HepG2 (cell line): ENCODE results near the gene C5orf58. TPM values are rescaled to one million over a fixed set of nuclear protein-coding genes. Genes with fewer than 3 reads are reported as not detected.

Experiments used
- ATAC-seq: fragments of 200-7000 bp; cut with Tn5 transposase; 3 replicates; pipeline ENCODE4 v1.9.1; 2020; ENCODE audit warnings: mild to moderate bottlenecking, moderate library complexity
- BruUV-seq: library from RNA; stranded (reverse); fragments of 400-500 nt; replicated peaks from 2 replicates; lab custom pipeline; 2021; lab: Mats Ljungman, UMichigan
- CTCF ChIA-PET: fragments of 300-600 bp; formaldehyde crosslinking; extraction: SDS; loops from one replicate; lab custom pipeline; 2021; ENCODE audit warnings: low total read pairs, inconsistent platforms, low intra/inter-chr PET ratio; lab: Yijun Ruan, JAX
- POLR2A ChIA-PET: fragments of 350-600 bp; sonication (Branson Sonifier 250); formaldehyde crosslinking; loops from one replicate; lab custom pipeline; 2020; ENCODE audit warnings: antibody characterized with exemption, inconsistent platforms; lab: Yijun Ruan, JAX
- DNase-seq: peaks from one replicate; pipeline ENCODE4 v3.0.0-alpha.2; 2015; ENCODE audit warnings: low spot score
- FAIRE-seq: peaks from 3 replicates; lab custom pipeline; 2011; peaks lifted over from hg19 to GRCh38; lab: Jason Lieb, UNC
- H2AFZ ChIP-seq: one replicate; pipeline ENCODE4 v1.6.1; 2011; ENCODE audit warnings: low read length, inconsistent platforms
- H3K27ac ChIP-seq: fragments of 300-600 bp; 3 replicates; pipeline ENCODE4 v1.8.0; 2011; ENCODE audit warnings: mixed run types, mild to moderate bottlenecking, mixed read lengths, low read length, inconsistent platforms; ENCODE audit not compliant: insufficient read depth; ENCODE audit errors: extremely low read length
- H3K27me3 ChIP-seq, 2 experiments: fragments of 200-600 bp in 1 of 2; 2 replicates in 1 of 2; 3 replicates in 1 of 2; pipeline versions ENCODE4 v1.6.0 to v1.8.0; 2011; ENCODE audit warnings: low read length in 2 of 2, mild to moderate bottlenecking in 2 of 2, moderate library complexity in 2 of 2, inconsistent platforms in 1 of 2; ENCODE audit not compliant: insufficient read depth in 2 of 2, control insufficient read depth in 1 of 2
- H3K36me3 ChIP-seq, 2 experiments: fragments of 200-600 bp in 1 of 2; replicated peaks in 1 of 2; 2 replicates in 1 of 2; 3 replicates in 1 of 2; pipeline versions ENCODE4 v1.5.1 to v1.8.0; 2011; ENCODE audit warnings: low read length in 2 of 2, inconsistent platforms in 1 of 2; ENCODE audit not compliant: insufficient read depth in 2 of 2, control insufficient read depth in 1 of 2
- H3K4me1 ChIP-seq: 2 replicates; pipeline ENCODE4 v1.5.1; 2012; ENCODE audit warnings: low read length, inconsistent platforms; ENCODE audit not compliant: insufficient read depth
- H3K4me2 ChIP-seq: 2 replicates; pipeline ENCODE4 v1.6.0; 2011; ENCODE audit warnings: low read depth, low read length, inconsistent platforms
- H3K4me3 ChIP-seq, 3 experiments: fragments of 200-600 bp in 1 of 3; sonication (generic), shearing (Covaris generic) in 1 of 3; replicated peaks in 1 of 3; 2 replicates each; pipeline ENCODE4 v1.5.1; 2011 to 2016; ENCODE audit warnings: low read length in 3 of 3, inconsistent platforms in 2 of 3, low read depth in 2 of 3, mild to moderate bottlenecking in 2 of 3, control low read depth in 1 of 3, mixed read lengths in 1 of 3; ENCODE audit not compliant: insufficient read depth in 1 of 3
- H3K79me2 ChIP-seq: one replicate; pipeline ENCODE4 v1.6.1; 2011; ENCODE audit warnings: low read length, inconsistent platforms; ENCODE audit not compliant: insufficient read depth
- H3K9ac ChIP-seq: 2 replicates; pipeline ENCODE4 v1.6.0; 2011; ENCODE audit warnings: mild to moderate bottlenecking, low read depth, low read length, inconsistent platforms; ENCODE audit not compliant: insufficient read depth
- H3K9me3 ChIP-seq: 2 replicates; pipeline ENCODE4 v1.5.1; 2012; ENCODE audit warnings: mild to moderate bottlenecking, low read length
- H4K20me1 ChIP-seq: 2 replicates; pipeline ENCODE4 v1.6.0; 2011; ENCODE audit warnings: inconsistent platforms, mild to moderate bottlenecking, low read length, moderate library complexity; ENCODE audit not compliant: insufficient read depth
- FOXK2 ChIP-seq: fragments of 450-650 bp; IDR thresholded peaks from 2 replicates; pipeline ENCODE4 v1.6.1; 2016
- HCFC1 ChIP-seq: fragments of 150-350 bp; IDR thresholded peaks from 2 replicates; pipeline ENCODE4 v1.6.1; 2014; ENCODE audit warnings: low read depth, low read length
- NFE2L1 ChIP-seq: sonication (generic); formaldehyde crosslinking; IDR thresholded peaks from 2 replicates; pipeline ENCODE4 v1.4.0; 2020; ENCODE audit warnings: missing genetic modification reagents, mild to moderate bottlenecking, borderline replicate concordance
- ONECUT2 ChIP-seq: sonication (generic); formaldehyde crosslinking; IDR thresholded peaks from 2 replicates; pipeline ENCODE4 v1.4.0; 2020; ENCODE audit warnings: missing genetic modification reagents
- POLR2A ChIP-seq, 2 experiments: IDR thresholded peaks; 2 replicates each; pipeline ENCODE4 v1.6.1; 2011; ENCODE audit warnings: low read depth in 2 of 2, low read length in 2 of 2, mild to moderate bottlenecking in 1 of 2, moderate library complexity in 1 of 2; ENCODE audit not compliant: insufficient read depth in 1 of 2
- TEAD3 ChIP-seq: optimal IDR thresholded peaks from 2 replicates; pipeline ENCODE3; 2016; ENCODE audit warnings: borderline replicate concordance
- ZNF350 ChIP-seq: sonication (generic); formaldehyde crosslinking; IDR thresholded peaks from 2 replicates; pipeline ENCODE4 v1.4.0; 2020; ENCODE audit warnings: mild to moderate bottlenecking, low read depth, missing genetic modification reagents, borderline replicate concordance
- ZNF724P ChIP-seq: sonication (generic); formaldehyde crosslinking; IDR thresholded peaks from 2 replicates; pipeline ENCODE4 v1.8.0; 2022; ENCODE audit warnings: missing genetic modification reagents, borderline replicate concordance
- WGBS: methylation state at CpG from one replicate; pipeline ENCODE4 v1.1.6; 2017; ENCODE audit warnings: low lambda C conversion rate; 5-methylcytosine and 5-hydroxymethylcytosine counted together
- in situ Hi-C: cut with HindIII; loops from 2 replicates; pipeline ENCODE4 v1.10.0; 2017; ENCODE audit warnings: low pct_unique_long_range_greater_than_20kb; ENCODE audit not compliant: extremely low pct_ligation_motif_present
- intact Hi-C: fragments of 100-400 bp; cut with micrococcal nuclease; formaldehyde crosslinking; loops from one replicate; pipeline ENCODE4 v1.10.0; 2022; ENCODE audit not compliant: unreplicated experiment
- polyA plus RNA-seq, 8 experiments: library from polyadenylated mRNA; depleted of rRNA in 3 of 8; stranded (reverse) in 7 of 8; unstranded in 1 of 8; fragments of >200 nt; fragmentation: Illumina TruSeq in 4 of 8; extraction: Trizol in 4 of 8; gene quantifications; 2 replicates each; pipeline versions ENCODE4 v1.2.1 to v1.2.3, GENCODE V29; 2011 to 2016; ENCODE audit warnings: low read depth in 4 of 8, missing spikeins in 1 of 8, mixed read lengths in 1 of 8; ENCODE audit not compliant: insufficient read depth in 1 of 8
- total RNA-seq, 5 experiments: library from RNA; depleted of rRNA; stranded (reverse); fragments of >200 nt; fragmentation: Illumina TruSeq; extraction: Trizol; gene quantifications; 2 replicates each; pipeline ENCODE4 v1.2.3, GENCODE V29; 2016; ENCODE audit warnings: low read depth in 1 of 5
- TF ChIP-seq, protein P1 (sequence below): sonication (generic); formaldehyde crosslinking; IDR thresholded peaks from 2 replicates; pipeline ENCODE4 v1.4.0; 2020; ENCODE audit warnings: missing genetic modification reagents, borderline replicate concordance
- TF ChIP-seq, protein P2 (sequence below): IDR thresholded peaks from 2 replicates; pipeline ENCODE4 v1.6.1; 2016
- TF ChIP-seq, protein P3 (sequence below): sonication (generic); formaldehyde crosslinking; IDR thresholded peaks from 2 replicates; pipeline ENCODE4 v1.9.0; 2021; ENCODE audit warnings: mild to moderate bottlenecking, missing genetic modification reagents
- TF ChIP-seq, protein P4 (sequence below): sonication (generic); formaldehyde crosslinking; conservative IDR thresholded peaks from 2 replicates; pipeline ENCODE4 v1.8.0; 2022; ENCODE audit warnings: missing genetic modification reagents

C5orf58 gene
- total and polyA plus RNA-seq, 2 of the 13 experiments (the other 11 are each of a cell fraction or from before 2014, with no cell fraction given): not detected

DNA sequence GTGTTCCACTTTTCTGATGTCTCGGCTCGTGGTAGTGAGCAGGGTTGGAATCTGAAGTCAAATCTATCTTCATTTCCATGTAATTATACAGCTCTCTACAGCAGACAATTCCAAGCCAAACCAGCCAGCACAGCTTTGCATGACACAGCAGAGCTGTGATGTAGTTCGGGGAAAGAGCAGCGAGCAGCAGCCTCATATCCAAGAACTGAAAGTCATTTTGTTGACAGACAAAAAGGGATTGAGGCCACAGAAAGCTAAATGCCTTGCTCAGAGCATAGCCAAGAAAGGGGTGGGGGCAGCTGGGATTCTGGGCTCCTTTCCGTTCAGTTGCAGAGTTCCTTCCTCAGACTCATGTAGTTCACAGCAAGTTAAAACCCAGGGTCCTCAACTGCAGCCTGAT lies 32.7 kb downstream of the C5orf58 start:
- Histone ChIP-seq H3K27me3 (peaks cover 0 to 18% of the 10 kb centered on the region in 2 experiments; a peak in 2 of 5 replicates), H3K4me1 (no peaks in the 10 kb centered on the region), H3K4me3 (no peak overlapping the region), H3K27ac (no peak overlapping the region), H2AFZ (no peak overlapping the region), H3K36me3 (no peaks in the 10 kb centered on the region), H3K9ac (no peak overlapping the region), H3K4me2 (no peak overlapping the region), H3K79me2 (no peaks in the 10 kb centered on the region), H3K9me3 (no peaks in the 10 kb centered on the region), H4K20me1 (no peaks in the 10 kb centered on the region)
- DNase-seq: no peak
- BruUV-seq: no TSS peak
- no peak for FAIRE-seq
- in situ Hi-C loops (loop anchor here (10.0 kb wide), 1 partner anchor 139 kb away; no protein-coding TSS in a partner anchor), intact Hi-C loops (loop anchor here (5.0 kb wide), 1 partner anchor 357 kb away; no protein-coding TSS in a partner anchor)
- CTCF ChIA-PET: no interaction called here
- ATAC-seq: no peak
- 4% methylated on average over 5 of the region's 5 CpGs for WGBS
- POLR2A ChIA-PET: no interaction called here
- TF ChIP-seq, protein P1, sequence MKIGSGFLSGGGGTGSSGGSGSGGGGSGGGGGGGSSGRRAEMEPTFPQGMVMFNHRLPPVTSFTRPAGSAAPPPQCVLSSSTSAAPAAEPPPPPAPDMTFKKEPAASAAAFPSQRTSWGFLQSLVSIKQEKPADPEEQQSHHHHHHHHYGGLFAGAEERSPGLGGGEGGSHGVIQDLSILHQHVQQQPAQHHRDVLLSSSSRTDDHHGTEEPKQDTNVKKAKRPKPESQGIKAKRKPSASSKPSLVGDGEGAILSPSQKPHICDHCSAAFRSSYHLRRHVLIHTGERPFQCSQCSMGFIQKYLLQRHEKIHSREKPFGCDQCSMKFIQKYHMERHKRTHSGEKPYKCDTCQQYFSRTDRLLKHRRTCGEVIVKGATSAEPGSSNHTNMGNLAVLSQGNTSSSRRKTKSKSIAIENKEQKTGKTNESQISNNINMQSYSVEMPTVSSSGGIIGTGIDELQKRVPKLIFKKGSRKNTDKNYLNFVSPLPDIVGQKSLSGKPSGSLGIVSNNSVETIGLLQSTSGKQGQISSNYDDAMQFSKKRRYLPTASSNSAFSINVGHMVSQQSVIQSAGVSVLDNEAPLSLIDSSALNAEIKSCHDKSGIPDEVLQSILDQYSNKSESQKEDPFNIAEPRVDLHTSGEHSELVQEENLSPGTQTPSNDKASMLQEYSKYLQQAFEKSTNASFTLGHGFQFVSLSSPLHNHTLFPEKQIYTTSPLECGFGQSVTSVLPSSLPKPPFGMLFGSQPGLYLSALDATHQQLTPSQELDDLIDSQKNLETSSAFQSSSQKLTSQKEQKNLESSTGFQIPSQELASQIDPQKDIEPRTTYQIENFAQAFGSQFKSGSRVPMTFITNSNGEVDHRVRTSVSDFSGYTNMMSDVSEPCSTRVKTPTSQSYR (CRISPR knock-in tag): no peak
- TF ChIP-seq POLR2A (IDR thresholded peaks at IDR 0.05; ENCODE audit: insufficient read depth in 1 of 2, low read depth in 2 of 2, low read length in 2 of 2) (no peak), NFE2L1 (CRISPR knock-in tag) (no peak), TEAD3 (CRISPR knock-in tag) (no peak), ZNF724P (CRISPR knock-in tag) (no peak), ONECUT2 (CRISPR knock-in tag) (no peak), ZNF350 (CRISPR knock-in tag) (no peak), FOXK2 (no peak), HCFC1 (no peak)
- TF ChIP-seq, protein P2, sequence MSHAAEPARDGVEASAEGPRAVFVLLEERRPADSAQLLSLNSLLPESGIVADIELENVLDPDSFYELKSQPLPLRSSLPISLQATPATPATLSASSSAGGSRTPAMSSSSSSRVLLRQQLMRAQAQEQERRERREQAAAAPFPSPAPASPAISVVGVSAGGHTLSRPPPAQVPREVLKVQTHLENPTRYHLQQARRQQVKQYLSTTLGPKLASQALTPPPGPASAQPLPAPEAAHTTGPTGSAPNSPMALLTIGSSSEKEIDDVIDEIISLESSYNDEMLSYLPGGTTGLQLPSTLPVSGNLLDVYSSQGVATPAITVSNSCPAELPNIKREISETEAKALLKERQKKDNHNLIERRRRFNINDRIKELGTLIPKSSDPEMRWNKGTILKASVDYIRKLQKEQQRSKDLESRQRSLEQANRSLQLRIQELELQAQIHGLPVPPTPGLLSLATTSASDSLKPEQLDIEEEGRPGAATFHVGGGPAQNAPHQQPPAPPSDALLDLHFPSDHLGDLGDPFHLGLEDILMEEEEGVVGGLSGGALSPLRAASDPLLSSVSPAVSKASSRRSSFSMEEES (CRISPR knock-in tag): no peak
- TF ChIP-seq, protein P3, sequence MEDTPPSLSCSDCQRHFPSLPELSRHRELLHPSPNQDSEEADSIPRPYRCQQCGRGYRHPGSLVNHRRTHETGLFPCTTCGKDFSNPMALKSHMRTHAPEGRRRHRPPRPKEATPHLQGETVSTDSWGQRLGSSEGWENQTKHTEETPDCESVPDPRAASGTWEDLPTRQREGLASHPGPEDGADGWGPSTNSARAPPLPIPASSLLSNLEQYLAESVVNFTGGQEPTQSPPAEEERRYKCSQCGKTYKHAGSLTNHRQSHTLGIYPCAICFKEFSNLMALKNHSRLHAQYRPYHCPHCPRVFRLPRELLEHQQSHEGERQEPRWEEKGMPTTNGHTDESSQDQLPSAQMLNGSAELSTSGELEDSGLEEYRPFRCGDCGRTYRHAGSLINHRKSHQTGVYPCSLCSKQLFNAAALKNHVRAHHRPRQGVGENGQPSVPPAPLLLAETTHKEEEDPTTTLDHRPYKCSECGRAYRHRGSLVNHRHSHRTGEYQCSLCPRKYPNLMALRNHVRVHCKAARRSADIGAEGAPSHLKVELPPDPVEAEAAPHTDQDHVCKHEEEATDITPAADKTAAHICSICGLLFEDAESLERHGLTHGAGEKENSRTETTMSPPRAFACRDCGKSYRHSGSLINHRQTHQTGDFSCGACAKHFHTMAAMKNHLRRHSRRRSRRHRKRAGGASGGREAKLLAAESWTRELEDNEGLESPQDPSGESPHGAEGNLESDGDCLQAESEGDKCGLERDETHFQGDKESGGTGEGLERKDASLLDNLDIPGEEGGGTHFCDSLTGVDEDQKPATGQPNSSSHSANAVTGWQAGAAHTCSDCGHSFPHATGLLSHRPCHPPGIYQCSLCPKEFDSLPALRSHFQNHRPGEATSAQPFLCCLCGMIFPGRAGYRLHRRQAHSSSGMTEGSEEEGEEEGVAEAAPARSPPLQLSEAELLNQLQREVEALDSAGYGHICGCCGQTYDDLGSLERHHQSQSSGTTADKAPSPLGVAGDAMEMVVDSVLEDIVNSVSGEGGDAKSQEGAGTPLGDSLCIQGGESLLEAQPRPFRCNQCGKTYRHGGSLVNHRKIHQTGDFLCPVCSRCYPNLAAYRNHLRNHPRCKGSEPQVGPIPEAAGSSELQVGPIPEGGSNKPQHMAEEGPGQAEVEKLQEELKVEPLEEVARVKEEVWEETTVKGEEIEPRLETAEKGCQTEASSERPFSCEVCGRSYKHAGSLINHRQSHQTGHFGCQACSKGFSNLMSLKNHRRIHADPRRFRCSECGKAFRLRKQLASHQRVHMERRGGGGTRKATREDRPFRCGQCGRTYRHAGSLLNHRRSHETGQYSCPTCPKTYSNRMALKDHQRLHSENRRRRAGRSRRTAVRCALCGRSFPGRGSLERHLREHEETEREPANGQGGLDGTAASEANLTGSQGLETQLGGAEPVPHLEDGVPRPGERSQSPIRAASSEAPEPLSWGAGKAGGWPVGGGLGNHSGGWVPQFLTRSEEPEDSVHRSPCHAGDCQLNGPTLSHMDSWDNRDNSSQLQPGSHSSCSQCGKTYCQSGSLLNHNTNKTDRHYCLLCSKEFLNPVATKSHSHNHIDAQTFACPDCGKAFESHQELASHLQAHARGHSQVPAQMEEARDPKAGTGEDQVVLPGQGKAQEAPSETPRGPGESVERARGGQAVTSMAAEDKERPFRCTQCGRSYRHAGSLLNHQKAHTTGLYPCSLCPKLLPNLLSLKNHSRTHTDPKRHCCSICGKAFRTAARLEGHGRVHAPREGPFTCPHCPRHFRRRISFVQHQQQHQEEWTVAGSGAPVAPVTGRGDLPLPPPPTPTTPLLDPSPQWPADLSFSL: no peak
- TF ChIP-seq, protein P4, sequence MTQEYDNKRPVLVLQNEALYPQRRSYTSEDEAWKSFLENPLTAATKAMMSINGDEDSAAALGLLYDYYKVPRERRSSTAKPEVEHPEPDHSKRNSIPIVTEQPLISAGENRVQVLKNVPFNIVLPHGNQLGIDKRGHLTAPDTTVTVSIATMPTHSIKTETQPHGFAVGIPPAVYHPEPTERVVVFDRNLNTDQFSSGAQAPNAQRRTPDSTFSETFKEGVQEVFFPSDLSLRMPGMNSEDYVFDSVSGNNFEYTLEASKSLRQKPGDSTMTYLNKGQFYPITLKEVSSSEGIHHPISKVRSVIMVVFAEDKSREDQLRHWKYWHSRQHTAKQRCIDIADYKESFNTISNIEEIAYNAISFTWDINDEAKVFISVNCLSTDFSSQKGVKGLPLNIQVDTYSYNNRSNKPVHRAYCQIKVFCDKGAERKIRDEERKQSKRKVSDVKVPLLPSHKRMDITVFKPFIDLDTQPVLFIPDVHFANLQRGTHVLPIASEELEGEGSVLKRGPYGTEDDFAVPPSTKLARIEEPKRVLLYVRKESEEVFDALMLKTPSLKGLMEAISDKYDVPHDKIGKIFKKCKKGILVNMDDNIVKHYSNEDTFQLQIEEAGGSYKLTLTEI (CRISPR knock-in tag): no peak
